Liver (tissue), 9 donors: ENCODE results near the gene SCP2. TPM values are rescaled to one million over a fixed set of nuclear protein-coding genes. Genes with fewer than 3 reads are reported as not detected.

Experiments used
- DNase-seq: peaks from one replicate; pipeline ENCODE4 v3.0.0-alpha.2; 2017; ENCODE audit warnings: low spot score
- H3K27ac ChIP-seq, 2 donors: one replicate each; pipeline ENCODE4 v1.7.0; 2013; ENCODE audit warnings: inconsistent platforms in 2 of 2, low read length in 2 of 2, control low read depth in 1 of 2, low read depth in 1 of 2, mild to moderate bottlenecking in 1 of 2
- H3K27me3 ChIP-seq, 4 donors: one replicate each; pipeline versions ENCODE4 v1.6.1 to v1.7.0; 2013; ENCODE audit warnings: low read length in 3 of 4, inconsistent platforms in 1 of 4, mild to moderate bottlenecking in 1 of 4, moderate library complexity in 1 of 4; ENCODE audit not compliant: control insufficient read depth in 4 of 4, insufficient read depth in 4 of 4
- H3K36me3 ChIP-seq, 4 donors: one replicate each; pipeline versions ENCODE4 v1.6.1 to v1.7.0; 2013; ENCODE audit warnings: low read length in 3 of 4, mild to moderate bottlenecking in 3 of 4, low read depth in 1 of 4, moderate library complexity in 1 of 4; ENCODE audit not compliant: control insufficient read depth in 4 of 4, insufficient read depth in 3 of 4
- H3K4me1 ChIP-seq, 4 donors: one replicate each; pipeline versions ENCODE4 v1.6.1 to v1.7.0; 2013; ENCODE audit warnings: low read length in 3 of 4, mild to moderate bottlenecking in 3 of 4, moderate library complexity in 1 of 4; ENCODE audit not compliant: control insufficient read depth in 4 of 4, insufficient read depth in 4 of 4
- H3K4me3 ChIP-seq, 3 donors: one replicate each; pipeline versions ENCODE4 v1.6.1 to v1.7.0; 2013; ENCODE audit warnings: low read length in 3 of 3, control low read depth in 1 of 3, low read depth in 1 of 3, mild to moderate bottlenecking in 1 of 3
- H3K9ac ChIP-seq, 2 donors: one replicate each; pipeline ENCODE4 v1.7.0; 2013; ENCODE audit warnings: low read length in 2 of 2, mild to moderate bottlenecking in 2 of 2, moderate library complexity in 2 of 2, control low read depth in 1 of 2, low read depth in 1 of 2
- H3K9me3 ChIP-seq, 4 donors: one replicate each; pipeline versions ENCODE4 v1.6.1 to v1.7.0; 2013; ENCODE audit warnings: low read length in 3 of 4; ENCODE audit not compliant: control insufficient read depth in 4 of 4
- EGR1 ChIP-seq, 2 donors: IDR thresholded peaks; 2 replicates each; pipeline ENCODE4 v1.6.1; 2016 to 2018; ENCODE audit warnings: antibody characterized with exemption in 2 of 2, low read depth in 2 of 2
- FOXA1 ChIP-seq: IDR thresholded peaks from 2 replicates; pipeline ENCODE4 v1.6.1; 2016; ENCODE audit warnings: antibody characterized with exemption
- GABPA ChIP-seq, 2 donors: IDR thresholded peaks in 1 of 2; conservative IDR thresholded peaks in 1 of 2; 2 replicates each; pipeline ENCODE4 v1.6.1; 2016; ENCODE audit warnings: antibody characterized with exemption in 2 of 2, mild to moderate bottlenecking in 1 of 2, moderate library complexity in 1 of 2
- HNF4A ChIP-seq, 2 donors: conservative IDR thresholded peaks; 2 replicates each; pipeline ENCODE4 v1.6.1; 2016; ENCODE audit warnings: antibody characterized with exemption in 2 of 2, mild to moderate bottlenecking in 2 of 2
- HNF4G ChIP-seq: IDR thresholded peaks from 2 replicates; pipeline ENCODE4 v1.6.1; 2016; ENCODE audit warnings: antibody characterized with exemption
- JUND ChIP-seq, 2 donors: IDR thresholded peaks; 2 replicates each; pipeline ENCODE4 v1.6.1; 2016; ENCODE audit warnings: antibody characterized with exemption in 2 of 2
- MAX ChIP-seq: IDR thresholded peaks from 2 replicates; pipeline ENCODE4 v1.6.1; 2016; ENCODE audit warnings: antibody characterized with exemption
- NR2F2 ChIP-seq: IDR thresholded peaks from 2 replicates; pipeline ENCODE4 v1.6.1; 2016; ENCODE audit warnings: antibody characterized with exemption
- RAD21 ChIP-seq, 2 donors: IDR thresholded peaks; 2 replicates each; pipeline ENCODE4 v1.6.1; 2016; ENCODE audit warnings: antibody characterized with exemption in 2 of 2, mild to moderate bottlenecking in 2 of 2
- REST ChIP-seq: IDR thresholded peaks from 2 replicates; pipeline ENCODE4 v1.6.1; 2016; ENCODE audit warnings: antibody characterized with exemption, mild to moderate bottlenecking
- SP1 ChIP-seq: IDR thresholded peaks from 2 replicates; pipeline ENCODE4 v1.6.1; 2018; ENCODE audit warnings: antibody characterized with exemption, mild to moderate bottlenecking
- TAF1 ChIP-seq: conservative IDR thresholded peaks from 2 replicates; pipeline ENCODE4 v1.6.1; 2016; ENCODE audit warnings: antibody characterized with exemption, mild to moderate bottlenecking
- YY1 ChIP-seq: IDR thresholded peaks from 2 replicates; pipeline ENCODE4 v1.6.1; 2016; ENCODE audit warnings: antibody characterized with exemption, mild to moderate bottlenecking
- WGBS: extraction: QIAGEN DNeasy Blood & Tissue Kit; methylation state at CpG from one replicate; pipeline ENCODE4 v1.1.7; 2013; 5-methylcytosine and 5-hydroxymethylcytosine counted together
- polyA plus RNA-seq, 2 donors: library from polyadenylated mRNA; stranded (reverse) in 1 of 2; unstranded in 1 of 2; fragments of 200-250 nt in 1 of 2; fragments of >200 nt in 1 of 2; fragmentation: Nextera tagmentation in 1 of 2; extraction: Ambion mirVana in 1 of 2; gene quantifications; one replicate each; pipeline versions ENCODE4 v1.2.1 to v1.2.3, GENCODE V29; 2013 to 2015
- total RNA-seq, 2 donors: library from RNA; depleted of rRNA; stranded (reverse); fragments of >200 nt; gene quantifications; one replicate each; pipeline ENCODE4 v1.2.3, GENCODE V29; 2014
- TF ChIP-seq, protein P1 (sequence below): fragments of 150-350 bp; IDR thresholded peaks from 2 replicates; pipeline ENCODE4 v1.5.1; 2017; ENCODE audit warnings: improper control_type of control experiment, low read depth, low read length; ENCODE audit not compliant: missing input control
- TF ChIP-seq, protein P2 (sequence below): IDR thresholded peaks from 2 replicates; pipeline ENCODE4 v1.6.1; 2016; ENCODE audit warnings: antibody characterized with exemption
- TF ChIP-seq, protein P3 (sequence below): IDR thresholded peaks from 2 replicates; pipeline ENCODE4 v1.6.1; 2016; ENCODE audit warnings: antibody characterized with exemption
- donor health status: healthy.
- donor health status: healthy.
- donor health status: healthy.
- donor health status: healthy.
- donor health status: healthy.

Gene SCP2
- total and polyA plus RNA-seq, 4 donors, result 122 to 811 (median 529) TPM

- no peak overlapping the region for H3K27ac ChIP-seq
- H3K4me3 ChIP-seq, result no peak overlapping the region
- H3K4me1 ChIP-seq, result no peaks in the 10 kb centered on the region
- no peaks in the 10 kb centered on the region for H3K27me3 ChIP-seq
- H3K9ac ChIP-seq, result no peak overlapping the region
- 94% methylated on average over 4 of the region's 4 CpGs for whole genome bisulfite sequencing
- TF ChIP-seq NR2F2 (no peak), HNF4A (conservative IDR thresholded peaks at IDR 0.05) (no peak), RAD21 (IDR thresholded peaks at IDR 0.05) (no peak), YY1 (no peak), JUND (IDR thresholded peaks at IDR 0.05) (no peak), GABPA (IDR thresholded peaks at IDR 0.05 in 1 of 2, conservative IDR thresholded peaks at IDR 0.05 in 1 of 2) (no peak), MAX (no peak), EGR1 (IDR thresholded peaks at IDR 0.05; ENCODE audit: low read depth in 2 of 2) (no peak), REST (no peak), TAF1 (no peak), SP1 (no peak), HNF4G (no peak), FOXA1 (no peak)
- TF ChIP-seq, protein P1, sequence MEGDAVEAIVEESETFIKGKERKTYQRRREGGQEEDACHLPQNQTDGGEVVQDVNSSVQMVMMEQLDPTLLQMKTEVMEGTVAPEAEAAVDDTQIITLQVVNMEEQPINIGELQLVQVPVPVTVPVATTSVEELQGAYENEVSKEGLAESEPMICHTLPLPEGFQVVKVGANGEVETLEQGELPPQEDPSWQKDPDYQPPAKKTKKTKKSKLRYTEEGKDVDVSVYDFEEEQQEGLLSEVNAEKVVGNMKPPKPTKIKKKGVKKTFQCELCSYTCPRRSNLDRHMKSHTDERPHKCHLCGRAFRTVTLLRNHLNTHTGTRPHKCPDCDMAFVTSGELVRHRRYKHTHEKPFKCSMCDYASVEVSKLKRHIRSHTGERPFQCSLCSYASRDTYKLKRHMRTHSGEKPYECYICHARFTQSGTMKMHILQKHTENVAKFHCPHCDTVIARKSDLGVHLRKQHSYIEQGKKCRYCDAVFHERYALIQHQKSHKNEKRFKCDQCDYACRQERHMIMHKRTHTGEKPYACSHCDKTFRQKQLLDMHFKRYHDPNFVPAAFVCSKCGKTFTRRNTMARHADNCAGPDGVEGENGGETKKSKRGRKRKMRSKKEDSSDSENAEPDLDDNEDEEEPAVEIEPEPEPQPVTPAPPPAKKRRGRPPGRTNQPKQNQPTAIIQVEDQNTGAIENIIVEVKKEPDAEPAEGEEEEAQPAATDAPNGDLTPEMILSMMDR, result no peak
- TF ChIP-seq, protein P2, sequence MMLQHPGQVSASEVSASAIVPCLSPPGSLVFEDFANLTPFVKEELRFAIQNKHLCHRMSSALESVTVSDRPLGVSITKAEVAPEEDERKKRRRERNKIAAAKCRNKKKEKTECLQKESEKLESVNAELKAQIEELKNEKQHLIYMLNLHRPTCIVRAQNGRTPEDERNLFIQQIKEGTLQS, result no peak
- TF ChIP-seq, protein P3, sequence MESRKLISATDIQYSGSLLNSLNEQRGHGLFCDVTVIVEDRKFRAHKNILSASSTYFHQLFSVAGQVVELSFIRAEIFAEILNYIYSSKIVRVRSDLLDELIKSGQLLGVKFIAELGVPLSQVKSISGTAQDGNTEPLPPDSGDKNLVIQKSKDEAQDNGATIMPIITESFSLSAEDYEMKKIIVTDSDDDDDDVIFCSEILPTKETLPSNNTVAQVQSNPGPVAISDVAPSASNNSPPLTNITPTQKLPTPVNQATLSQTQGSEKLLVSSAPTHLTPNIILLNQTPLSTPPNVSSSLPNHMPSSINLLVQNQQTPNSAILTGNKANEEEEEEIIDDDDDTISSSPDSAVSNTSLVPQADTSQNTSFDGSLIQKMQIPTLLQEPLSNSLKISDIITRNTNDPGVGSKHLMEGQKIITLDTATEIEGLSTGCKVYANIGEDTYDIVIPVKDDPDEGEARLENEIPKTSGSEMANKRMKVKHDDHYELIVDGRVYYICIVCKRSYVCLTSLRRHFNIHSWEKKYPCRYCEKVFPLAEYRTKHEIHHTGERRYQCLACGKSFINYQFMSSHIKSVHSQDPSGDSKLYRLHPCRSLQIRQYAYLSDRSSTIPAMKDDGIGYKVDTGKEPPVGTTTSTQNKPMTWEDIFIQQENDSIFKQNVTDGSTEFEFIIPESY, result no peak
- DNase-seq, result no peak
- H3K36me3 ChIP-seq, result peaks cover 0 to 2% (median 0%) of the 10 kb centered on the region in 4 donors
- H3K9me3 ChIP-seq, result no peaks in the 10 kb centered on the region
Observed at GRCh38 chr1:52887483-52887882, 39.6 kb upstream of the SCP2 start.
